ENCODE measurements around the gene TEX35. TPM values are rescaled to one million over a fixed set of nuclear protein-coding genes. Genes with fewer than 3 reads are reported as not detected.

The TEX35 gene
- polyA plus RNA-seq, 1 donor (not counting 4 experiments of a cell fraction or from before 2014, with no cell fraction given), result 0.18 TPM

DNA sequence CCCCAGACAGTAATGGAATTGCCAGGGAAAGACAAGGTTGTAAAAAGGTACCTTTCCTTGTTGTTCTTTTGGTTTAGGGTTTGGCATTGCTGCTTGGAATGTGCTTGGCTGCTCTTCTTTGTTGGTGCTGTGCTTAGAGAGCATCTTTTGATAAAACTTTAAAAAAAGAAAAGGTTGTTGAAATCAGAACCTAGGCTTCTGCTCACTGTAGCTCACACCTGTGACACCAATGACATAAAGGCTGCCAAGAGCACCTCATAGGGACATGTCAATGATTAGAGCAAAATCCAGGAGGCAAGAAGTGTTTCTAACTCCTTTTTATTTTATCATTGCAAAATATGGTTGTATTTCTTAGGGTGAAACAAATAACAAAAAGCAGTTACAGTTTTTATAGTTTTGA lies 45.1 kb upstream of the TEX35 start:
- FAIRE-seq (no peak), DNase-seq (ENCODE audit: low read depth, low spot score) (no peak)
- Histone ChIP-seq H4K20me1 (ENCODE audit: control insufficient read depth, extremely low read depth, insufficient read depth, low read length) (no peaks in the 10 kb centered on the region), H3K4me1 (ENCODE audit: control insufficient read depth, extremely low read depth, insufficient read depth, low read length) (peaks cover 25% of the 10 kb centered on the region), H3K79me2 (ENCODE audit: control insufficient read depth, insufficient read depth, low read length) (no peaks in the 10 kb centered on the region), H3K9me1 (ENCODE audit: control insufficient read depth, extremely low read depth, insufficient read depth, low read length) (peaks cover 2% of the 10 kb centered on the region), H3K9ac (ENCODE audit: control insufficient read depth, extremely low read depth, insufficient read depth, low read length) (no peak overlapping the region), H3K36me3 (ENCODE audit: control insufficient read depth in 2 of 2, extremely low read depth in 1 of 2, insufficient read depth in 2 of 2, low read length in 2 of 2) (peaks cover 13 to 18% of the 10 kb centered on the region in 2 experiments), H3K27ac (ENCODE audit: control insufficient read depth, insufficient read depth, low read length) (no peak overlapping the region), H3K4me3 (ENCODE audit: control insufficient read depth in 2 of 3, extremely low read depth in 1 of 3, insufficient read depth in 2 of 3, low read depth in 1 of 3, low read length in 3 of 3) (no peak overlapping the region), H3K27me3 (ENCODE audit: control insufficient read depth, extremely low read depth, insufficient read depth, low read length) (no peaks in the 10 kb centered on the region), H2AFZ (ENCODE audit: control insufficient read depth, low read length) (no peak overlapping the region), H3K4me2 (ENCODE audit: control insufficient read depth, extremely low read depth, insufficient read depth, low read depth, low read length) (no peak overlapping the region), H3K9me3 (ENCODE audit: control insufficient read depth, low read depth, low read length) (no peaks in the 10 kb centered on the region)
- no peak for TF ChIP-seq EZH2 (IDR thresholded peaks at IDR 0.05; ENCODE audit: low read length)
- TF ChIP-seq, protein P1, sequence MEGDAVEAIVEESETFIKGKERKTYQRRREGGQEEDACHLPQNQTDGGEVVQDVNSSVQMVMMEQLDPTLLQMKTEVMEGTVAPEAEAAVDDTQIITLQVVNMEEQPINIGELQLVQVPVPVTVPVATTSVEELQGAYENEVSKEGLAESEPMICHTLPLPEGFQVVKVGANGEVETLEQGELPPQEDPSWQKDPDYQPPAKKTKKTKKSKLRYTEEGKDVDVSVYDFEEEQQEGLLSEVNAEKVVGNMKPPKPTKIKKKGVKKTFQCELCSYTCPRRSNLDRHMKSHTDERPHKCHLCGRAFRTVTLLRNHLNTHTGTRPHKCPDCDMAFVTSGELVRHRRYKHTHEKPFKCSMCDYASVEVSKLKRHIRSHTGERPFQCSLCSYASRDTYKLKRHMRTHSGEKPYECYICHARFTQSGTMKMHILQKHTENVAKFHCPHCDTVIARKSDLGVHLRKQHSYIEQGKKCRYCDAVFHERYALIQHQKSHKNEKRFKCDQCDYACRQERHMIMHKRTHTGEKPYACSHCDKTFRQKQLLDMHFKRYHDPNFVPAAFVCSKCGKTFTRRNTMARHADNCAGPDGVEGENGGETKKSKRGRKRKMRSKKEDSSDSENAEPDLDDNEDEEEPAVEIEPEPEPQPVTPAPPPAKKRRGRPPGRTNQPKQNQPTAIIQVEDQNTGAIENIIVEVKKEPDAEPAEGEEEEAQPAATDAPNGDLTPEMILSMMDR (optimal IDR thresholded peaks at IDR 0.05 in 1 of 3, IDR thresholded peaks at IDR 0.05 in 1 of 3, conservative IDR thresholded peaks at IDR 0.05 in 1 of 3; ENCODE audit: extremely low read depth in 1 of 3, insufficient read depth in 2 of 3, low read length in 3 of 3), result no peak
- dilution Hi-C loops (cut with MboI; ENCODE audit: extremely low pct_ligation_motif_present, low sequenced_read_pairs), result no loop called here

GRCh38 chr1:178470411-178470960 lies 42.4 kb upstream of the TEX35 start:
- no peak for DNase-seq (ENCODE audit: low read depth, low spot score)
- H3K27ac ChIP-seq (ENCODE audit: control insufficient read depth, insufficient read depth, low read length), result no peak overlapping the region

GRCh38 chr1:178472531-178472930 lies 40.4 kb upstream of the TEX35 start:
- H2AFZ ChIP-seq (ENCODE audit: control insufficient read depth, low read length), result no peak overlapping the region
- no peak overlapping the region for H3K4me3 ChIP-seq (ENCODE audit: control insufficient read depth in 2 of 3, extremely low read depth in 1 of 3, insufficient read depth in 2 of 3, low read depth in 1 of 3, low read length in 3 of 3)
- H3K4me2 ChIP-seq (ENCODE audit: control insufficient read depth, extremely low read depth, insufficient read depth, low read depth, low read length), result no peak overlapping the region
- FAIRE-seq (no peak), DNase-seq (ENCODE audit: low read depth, low spot score) (no peak)
- no peaks in the 10 kb centered on the region for H3K9me3 ChIP-seq (ENCODE audit: control insufficient read depth, low read depth, low read length)
- H3K4me1 ChIP-seq (ENCODE audit: control insufficient read depth, extremely low read depth, insufficient read depth, low read length), result peaks cover 10% of the 10 kb centered on the region
- peaks cover 10 to 14% of the 10 kb centered on the region in 2 experiments for H3K36me3 ChIP-seq (ENCODE audit: control insufficient read depth in 2 of 2, extremely low read depth in 1 of 2, insufficient read depth in 2 of 2, low read length in 2 of 2)
- H4K20me1 ChIP-seq (ENCODE audit: control insufficient read depth, extremely low read depth, insufficient read depth, low read length), result no peaks in the 10 kb centered on the region
- H3K27ac ChIP-seq (ENCODE audit: control insufficient read depth, insufficient read depth, low read length), result no peak overlapping the region
- peaks cover 2% of the 10 kb centered on the region for H3K9me1 ChIP-seq (ENCODE audit: control insufficient read depth, extremely low read depth, insufficient read depth, low read length)
- H3K27me3 ChIP-seq (ENCODE audit: control insufficient read depth, extremely low read depth, insufficient read depth, low read length), result no peaks in the 10 kb centered on the region
- H3K9ac ChIP-seq (ENCODE audit: control insufficient read depth, extremely low read depth, insufficient read depth, low read length), result no peak overlapping the region
- dilution Hi-C loops (cut with MboI; ENCODE audit: extremely low pct_ligation_motif_present, low sequenced_read_pairs), result no loop called here
- H3K79me2 ChIP-seq (ENCODE audit: control insufficient read depth, insufficient read depth, low read length), result no peaks in the 10 kb centered on the region
- no peak for TF ChIP-seq EZH2 (IDR thresholded peaks at IDR 0.05; ENCODE audit: low read length)
- TF ChIP-seq, protein P1 (optimal IDR thresholded peaks at IDR 0.05 in 1 of 3, IDR thresholded peaks at IDR 0.05 in 1 of 3, conservative IDR thresholded peaks at IDR 0.05 in 1 of 3; ENCODE audit: extremely low read depth in 1 of 3, insufficient read depth in 2 of 3, low read length in 3 of 3), result no peak

More at GRCh38 chr1:178470411-178470960, 42.4 kb upstream of the TEX35 start:
- Histone ChIP-seq H3K27me3 (ENCODE audit: control insufficient read depth, extremely low read depth, insufficient read depth, low read length) (no peaks in the 10 kb centered on the region), H3K9ac (ENCODE audit: control insufficient read depth, extremely low read depth, insufficient read depth, low read length) (no peak overlapping the region), H3K4me2 (ENCODE audit: control insufficient read depth, extremely low read depth, insufficient read depth, low read depth, low read length) (no peak overlapping the region), H3K4me1 (ENCODE audit: control insufficient read depth, extremely low read depth, insufficient read depth, low read length) (peaks cover 10% of the 10 kb centered on the region), H3K79me2 (ENCODE audit: control insufficient read depth, insufficient read depth, low read length) (no peaks in the 10 kb centered on the region), H3K36me3 (ENCODE audit: control insufficient read depth in 2 of 2, extremely low read depth in 1 of 2, insufficient read depth in 2 of 2, low read length in 2 of 2) (peaks cover 18 to 19% of the 10 kb centered on the region in 2 experiments), H3K9me1 (ENCODE audit: control insufficient read depth, extremely low read depth, insufficient read depth, low read length) (peaks cover 2% of the 10 kb centered on the region), H4K20me1 (ENCODE audit: control insufficient read depth, extremely low read depth, insufficient read depth, low read length) (no peaks in the 10 kb centered on the region), H2AFZ (ENCODE audit: control insufficient read depth, low read length) (no peak overlapping the region), H3K4me3 (ENCODE audit: control insufficient read depth in 2 of 3, extremely low read depth in 1 of 3, insufficient read depth in 2 of 3, low read depth in 1 of 3, low read length in 3 of 3) (no peak overlapping the region), H3K9me3 (ENCODE audit: control insufficient read depth, low read depth, low read length) (no peaks in the 10 kb centered on the region)
- FAIRE-seq, result no peak
- no peak for TF ChIP-seq EZH2 (IDR thresholded peaks at IDR 0.05; ENCODE audit: low read length)
- dilution Hi-C loops (cut with MboI; ENCODE audit: extremely low pct_ligation_motif_present, low sequenced_read_pairs), result no loop called here
